Measurements from ENCODE around the gene OPHN1. TPM values are rescaled to one million over a fixed set of nuclear protein-coding genes. Genes with fewer than 3 reads are reported as not detected.
"Not testable (repeated sequence)": the region's sequence is repeated elsewhere in the genome, so short reads cannot be mapped to it uniquely, and the experiment has no call there.

OPHN1 gene
- total and polyA plus RNA-seq, 12 donors, result 1.2 to 9.1 (median 5.2) TPM

GRCh38 chrX:68398291-68398690 is 35.0 kb downstream of the OPHN1 start:
- intact Hi-C loops (cut with DNase I), result no loop called here
- no peak overlapping the region for H3K4me3 ChIP-seq
- H3K4me1 ChIP-seq (replicated peaks in 1 of 2), result no peaks in the 10 kb centered on the region
- no peaks in the 10 kb centered on the region for H3K36me3 ChIP-seq (replicated peaks in 1 of 2)
- no peaks in the 10 kb centered on the region for H3K9me3 ChIP-seq (replicated peaks in 1 of 3)
- H3K27me3 ChIP-seq, result no peaks in the 10 kb centered on the region
- no peak overlapping the region for H3K27ac ChIP-seq
- DNase-seq, result no peak
- 52 to 97% (median 81%) methylated on average over 3 of the region's 3 CpGs for WGBS, 4 donors
- TF ChIP-seq CTCF (IDR thresholded peaks at IDR 0.05) (no peak), POLR2A (IDR thresholded peaks at IDR 0.05) (no peak)

GRCh38 chrX:68396953-68397352 is 36.3 kb downstream of the OPHN1 start:
- intact Hi-C loops (cut with DNase I), result no loop called here
- no peak for DNase-seq
- Histone ChIP-seq H3K36me3 (replicated peaks in 1 of 2) (no peaks in the 10 kb centered on the region), H3K27me3 (no peaks in the 10 kb centered on the region), H3K9me3 (replicated peaks in 1 of 3) (no peaks in the 10 kb centered on the region), H3K4me3 (no peak overlapping the region), H3K4me1 (replicated peaks in 1 of 2) (no peaks in the 10 kb centered on the region), H3K27ac (no peak overlapping the region)
- 59 to 81% (median 65%) methylated on average over 1 to 2 of the region's 2 CpGs for WGBS, 4 donors
- TF ChIP-seq POLR2A (IDR thresholded peaks at IDR 0.05) (no peak), CTCF (IDR thresholded peaks at IDR 0.05) (no peak)

- H3K27me3 ChIP-seq; H3K4me1 ChIP-seq (replicated peaks in 1 of 2); H3K9me3 ChIP-seq (replicated peaks in 1 of 3); H3K36me3 ChIP-seq (replicated peaks in 1 of 2); H3K27ac ChIP-seq; H3K4me3 ChIP-seq; intact Hi-C loops (cut with DNase I); DNase-seq: not testable (repeated sequence)
- 85 to 99% (median 94%) methylated on average over 3 of the region's 3 CpGs for whole genome bisulfite sequencing, 4 donors
Observed at GRCh38 chrX:68389419-68389960, 43.8 kb downstream of the OPHN1 start.

- 69 to 92% (median 75%) methylated on average over 3 of the region's 3 CpGs for WGBS, 4 donors
- Histone ChIP-seq H3K4me3 (no peak overlapping the region), H3K4me1 (replicated peaks in 1 of 2) (no peaks in the 10 kb centered on the region), H3K9me3 (replicated peaks in 1 of 3) (no peaks in the 10 kb centered on the region), H3K36me3 (replicated peaks in 1 of 2) (no peaks in the 10 kb centered on the region), H3K27ac (no peak overlapping the region), H3K27me3 (peaks cover 6% of the 10 kb centered on the region)
- TF ChIP-seq POLR2A (IDR thresholded peaks at IDR 0.05) (no peak), CTCF (IDR thresholded peaks at IDR 0.05) (no peak)
- intact Hi-C loops (cut with DNase I), result no loop called here
- DNase-seq, result no peak
Observed at GRCh38 chrX:68387776-68388175, 45.5 kb downstream of the OPHN1 start.

- peaks cover 8% of the 10 kb centered on the region for H3K27me3 ChIP-seq
- no peaks in the 10 kb centered on the region for H3K36me3 ChIP-seq (replicated peaks in 1 of 2)
- TF ChIP-seq POLR2A (IDR thresholded peaks at IDR 0.05) (no peak), CTCF (IDR thresholded peaks at IDR 0.05) (no peak)
- intact Hi-C loops (cut with DNase I), result no loop called here
- H3K27ac ChIP-seq, result no peak overlapping the region
- no peaks in the 10 kb centered on the region for H3K4me1 ChIP-seq (replicated peaks in 1 of 2)
- no peak for DNase-seq
- H3K9me3 ChIP-seq (replicated peaks in 1 of 3), result no peaks in the 10 kb centered on the region
- H3K4me3 ChIP-seq, result no peak overlapping the region
- 61 to 87% (median 78%) methylated on average over 5 of the region's 5 CpGs for WGBS, 4 donors
Observed at GRCh38 chrX:68383540-68383939, 49.8 kb downstream of the OPHN1 start.

- H3K4me1 ChIP-seq (replicated peaks in 1 of 2); H3K27me3 ChIP-seq; DNase-seq; H3K27ac ChIP-seq; H3K36me3 ChIP-seq (replicated peaks in 1 of 2); H3K4me3 ChIP-seq; H3K9me3 ChIP-seq (replicated peaks in 1 of 3); intact Hi-C loops (cut with DNase I): not testable (repeated sequence)
- WGBS, 4 donors, result 94 to 97% (median 96%) methylated on average over 5 of the region's 5 CpGs
Observed at GRCh38 chrX:68377579-68377978, 55.7 kb downstream of the OPHN1 start.

All from adrenal gland (tissue), 12 donors.